Dedifferentiated amniotic fluid mesenchymal stem cell (primary cell): ENCODE measurements around the gene PTCD1.

ENCODE experiments used
- DNase-seq: peaks from one replicate; pipeline ENCODE4 v3.0.0-alpha.2; 2016; ENCODE audit errors: extremely low spot score

PTCD1 gene

GRCh38 chr7:99371376-99371920 is 67.2 kb downstream of the PTCD1 start:
- DNase-seq, result no peak

- DNase-seq, result no peak
These were observed 68.7 kb downstream of the PTCD1 start for GRCh38 chr7:99369767-99370391.

GRCh38 chr7:99368750-99369389 is 69.7 kb downstream of the PTCD1 start:
- DNase-seq, result no peak
